Ascending aorta (tissue), 2 donors: ENCODE data around the gene BOC. TPM values are rescaled to one million over a fixed set of nuclear protein-coding genes. Genes with fewer than 3 reads are reported as not detected.

Source experiments
- DNase-seq, 2 donors: peaks; one replicate each; pipeline ENCODE4 v3.0.0-alpha.2; 2019; ENCODE audit warnings: low spot score in 2 of 2
- H3K27ac ChIP-seq, 2 donors: fragments of 200-600 bp; sonication (generic); one replicate each; pipeline ENCODE4 v1.5.1; 2016 to 2017; ENCODE audit warnings: mild to moderate bottlenecking in 1 of 2
- H3K27me3 ChIP-seq: fragments of 200-600 bp; sonication (generic); one replicate; pipeline ENCODE4 v1.5.1; 2017
- H3K36me3 ChIP-seq, 2 donors: fragments of 200-600 bp; sonication (generic); one replicate each; pipeline ENCODE4 v1.5.1; 2016
- H3K4me1 ChIP-seq, 2 donors: fragments of 200-600 bp; sonication (generic); one replicate each; pipeline ENCODE4 v1.5.1; 2016 to 2017; ENCODE audit warnings: mild to moderate bottlenecking in 1 of 2
- H3K4me3 ChIP-seq, 2 donors: fragments of 200-600 bp; sonication (generic); one replicate each; pipeline ENCODE4 v1.5.1; 2016 to 2017; ENCODE audit warnings: mild to moderate bottlenecking in 1 of 2
- H3K9me3 ChIP-seq, 2 donors: fragments of 200-600 bp; sonication (generic); one replicate each; pipeline ENCODE4 v1.5.1; 2016
- intact Hi-C: fragments of 100-400 bp; cut with DNase I; formaldehyde crosslinking; loops from one replicate; pipeline ENCODE4 v1.15.1; 2023
- total RNA-seq: library from RNA; depleted of rRNA; stranded (reverse); fragments of >200 nt; gene quantifications from one replicate; pipeline ENCODE4 v1.1.0, GENCODE V29; 2016
- TF ChIP-seq, protein P1 (sequence below), 3 experiments: fragments of 200-600 bp in 2 of 3; fragments of 450-650 bp in 1 of 3; sonication (generic) in 2 of 3; IDR thresholded peaks; one replicate each; pipeline ENCODE4 v1.5.1; 2016 to 2019; ENCODE audit warnings: antibody characterized with exemption in 3 of 3, mild to moderate bottlenecking in 1 of 3, moderate library complexity in 1 of 3

BOC gene
- total RNA-seq, 1 donor from 2014 or later = 31.3 TPM

DNA sequence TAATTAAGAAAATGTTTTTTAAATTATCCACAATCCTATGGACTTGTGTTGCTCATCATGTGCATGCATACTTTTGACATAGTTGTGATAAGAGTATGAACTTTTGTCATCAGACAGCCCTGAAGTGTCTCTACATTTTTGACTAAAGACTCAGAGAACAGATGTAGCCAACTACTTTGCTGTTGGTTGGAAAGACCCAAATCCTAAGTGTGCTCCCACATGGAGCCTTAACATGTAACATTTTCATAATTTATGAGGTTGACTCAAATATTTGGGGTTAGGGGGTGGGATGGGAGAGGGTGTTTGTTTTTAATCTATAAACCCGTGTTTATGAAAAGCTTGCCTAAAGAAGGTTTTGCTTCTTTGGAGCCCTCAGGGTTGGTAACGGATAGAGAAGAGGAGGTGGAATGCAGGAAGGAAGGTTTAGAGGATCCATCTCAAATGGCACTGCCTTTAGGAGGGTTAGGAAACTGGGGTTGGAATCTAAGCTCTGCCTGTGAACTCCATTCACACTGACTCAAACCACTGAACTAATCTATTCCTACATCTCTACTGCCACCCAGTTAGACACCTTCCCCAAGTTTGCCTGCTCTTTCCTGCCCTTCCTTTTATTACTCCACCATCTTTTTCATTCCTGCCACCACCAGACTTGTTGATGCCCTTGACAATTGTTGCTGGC is 3.7 kb downstream of the BOC start:
- intact Hi-C loops = loop anchor here (5.0 kb wide), 3 partner anchors 47 to 1128 kb away; partner anchors contain the start of gene C3orf52
- Histone ChIP-seq H3K4me1 (peaks cover 0 to 4% of the 10 kb centered on the region in 2 donors), H3K27ac (no peak overlapping the region)

DNA sequence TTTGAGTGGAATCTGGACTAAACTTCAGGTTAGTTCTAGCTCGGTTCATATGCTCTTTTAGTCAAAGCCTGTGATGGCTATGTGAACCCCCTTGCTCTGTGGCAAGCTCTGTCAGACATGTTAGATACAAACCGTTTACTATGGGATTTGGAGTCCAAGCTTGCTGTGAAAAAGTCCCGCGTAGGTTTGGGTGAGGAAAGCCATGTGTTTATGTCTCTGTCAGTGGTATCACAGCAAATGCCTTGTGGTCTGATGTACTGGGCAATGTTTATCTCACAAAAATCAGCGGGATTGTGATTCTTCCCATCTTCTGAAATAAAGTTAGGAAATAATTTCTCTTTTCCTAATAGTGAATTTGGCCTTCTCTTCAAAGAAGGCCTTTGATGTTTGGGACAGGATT is 5.0 kb downstream of the BOC start:
- TF ChIP-seq, protein P1, sequence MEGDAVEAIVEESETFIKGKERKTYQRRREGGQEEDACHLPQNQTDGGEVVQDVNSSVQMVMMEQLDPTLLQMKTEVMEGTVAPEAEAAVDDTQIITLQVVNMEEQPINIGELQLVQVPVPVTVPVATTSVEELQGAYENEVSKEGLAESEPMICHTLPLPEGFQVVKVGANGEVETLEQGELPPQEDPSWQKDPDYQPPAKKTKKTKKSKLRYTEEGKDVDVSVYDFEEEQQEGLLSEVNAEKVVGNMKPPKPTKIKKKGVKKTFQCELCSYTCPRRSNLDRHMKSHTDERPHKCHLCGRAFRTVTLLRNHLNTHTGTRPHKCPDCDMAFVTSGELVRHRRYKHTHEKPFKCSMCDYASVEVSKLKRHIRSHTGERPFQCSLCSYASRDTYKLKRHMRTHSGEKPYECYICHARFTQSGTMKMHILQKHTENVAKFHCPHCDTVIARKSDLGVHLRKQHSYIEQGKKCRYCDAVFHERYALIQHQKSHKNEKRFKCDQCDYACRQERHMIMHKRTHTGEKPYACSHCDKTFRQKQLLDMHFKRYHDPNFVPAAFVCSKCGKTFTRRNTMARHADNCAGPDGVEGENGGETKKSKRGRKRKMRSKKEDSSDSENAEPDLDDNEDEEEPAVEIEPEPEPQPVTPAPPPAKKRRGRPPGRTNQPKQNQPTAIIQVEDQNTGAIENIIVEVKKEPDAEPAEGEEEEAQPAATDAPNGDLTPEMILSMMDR (IDR thresholded peaks at IDR 0.05) = no peak
- H3K27ac ChIP-seq = no peak overlapping the region
- H3K4me3 ChIP-seq = no peak overlapping the region
- intact Hi-C loops = no loop called here
- no peaks in the 10 kb centered on the region for H3K9me3 ChIP-seq
- H3K4me1 ChIP-seq = peaks cover 0 to 4% of the 10 kb centered on the region in 2 donors
- peaks cover 4 to 10% of the 10 kb centered on the region in 2 donors for H3K36me3 ChIP-seq
- no peak for DNase-seq
- no peaks in the 10 kb centered on the region for H3K27me3 ChIP-seq

More for the DNA sequence above, 3.7 kb downstream of the BOC start:
- no peak overlapping the region for H3K4me3 ChIP-seq
- peaks cover 4 to 10% of the 10 kb centered on the region in 2 donors for H3K36me3 ChIP-seq
- TF ChIP-seq, protein P1 (IDR thresholded peaks at IDR 0.05) = no peak
- no peak for DNase-seq
- no peaks in the 10 kb centered on the region for H3K9me3 ChIP-seq
- H3K27me3 ChIP-seq = no peaks in the 10 kb centered on the region

- H3K4me1 ChIP-seq = no peaks in the 10 kb centered on the region
- peaks cover 4 to 10% of the 10 kb centered on the region in 2 donors for H3K36me3 ChIP-seq
- H3K27ac ChIP-seq = no peak overlapping the region
- no peak overlapping the region for H3K4me3 ChIP-seq
- no peaks in the 10 kb centered on the region for H3K27me3 ChIP-seq
- intact Hi-C loops = no loop called here
- TF ChIP-seq, protein P1 (IDR thresholded peaks at IDR 0.05) = no peak
- no peak for DNase-seq
- no peaks in the 10 kb centered on the region for H3K9me3 ChIP-seq
These were observed 6.8 kb downstream of the BOC start for GRCh38 chr3:113218011-113218680.

DNA sequence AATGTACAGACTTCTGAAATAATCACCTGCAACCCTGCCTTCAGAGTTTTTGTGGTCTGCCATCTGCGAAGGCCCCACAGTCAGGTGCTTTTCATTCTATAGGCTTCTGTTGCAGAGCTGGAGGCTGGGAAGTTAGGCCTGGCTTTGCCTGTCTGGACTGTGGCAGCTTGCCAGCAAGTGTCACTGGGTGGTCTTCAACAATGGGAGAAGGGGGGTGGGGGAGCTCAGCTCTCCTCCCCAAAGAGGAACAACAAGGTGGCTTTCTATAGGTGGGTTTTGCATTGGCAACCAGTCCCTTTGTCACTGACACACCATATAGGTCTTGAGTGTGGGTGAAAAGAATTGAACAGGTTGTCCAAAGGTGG is 7.3 kb downstream of the BOC start:
- no peak overlapping the region for H3K4me3 ChIP-seq
- intact Hi-C loops = no loop called here
- no peaks in the 10 kb centered on the region for H3K27me3 ChIP-seq
- H3K27ac ChIP-seq = no peak overlapping the region
- peaks cover 6 to 10% of the 10 kb centered on the region in 2 donors for H3K36me3 ChIP-seq
- TF ChIP-seq, protein P1 (IDR thresholded peaks at IDR 0.05) = no peak
- H3K4me1 ChIP-seq = no peaks in the 10 kb centered on the region
- no peak for DNase-seq
- H3K9me3 ChIP-seq = no peaks in the 10 kb centered on the region

DNA sequence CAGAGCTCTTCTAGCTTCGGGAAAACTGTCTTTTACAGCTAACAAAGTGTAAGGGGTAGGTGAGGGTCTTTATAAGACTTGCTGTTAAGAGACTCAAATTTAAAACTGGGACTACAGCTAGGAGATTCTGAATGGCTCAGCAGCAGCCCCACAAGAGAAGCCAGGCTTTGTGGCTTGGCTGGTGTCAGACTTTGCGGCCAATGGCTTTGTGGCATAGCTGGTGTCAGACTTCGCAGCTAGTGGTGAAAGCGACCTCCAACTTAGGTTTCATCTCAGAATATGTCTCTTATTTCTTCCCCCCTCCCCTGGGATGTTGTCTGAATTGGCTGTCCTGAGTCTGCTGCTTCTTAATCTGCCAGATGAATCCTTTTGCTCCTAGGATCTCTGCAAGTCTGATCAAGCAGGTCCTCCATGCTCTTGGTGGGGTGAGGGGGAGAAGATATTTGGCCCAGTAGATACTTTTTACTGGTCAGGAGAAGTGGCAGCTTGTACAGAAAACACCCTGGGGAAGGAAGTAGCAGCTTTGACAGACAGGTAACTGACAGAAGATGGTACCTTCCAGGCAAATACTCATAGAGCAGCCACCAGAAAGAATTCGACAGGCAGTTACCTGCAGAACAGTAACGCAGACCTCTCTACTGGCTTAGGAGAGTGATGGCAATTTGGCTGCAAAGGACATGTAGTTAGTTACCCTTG is 8.4 kb downstream of the BOC start:
- Histone ChIP-seq H3K9me3 (no peaks in the 10 kb centered on the region), H3K4me3 (no peak overlapping the region), H3K36me3 (peaks cover 8 to 10% of the 10 kb centered on the region in 2 donors), H3K4me1 (no peaks in the 10 kb centered on the region), H3K27me3 (no peaks in the 10 kb centered on the region), H3K27ac (no peak overlapping the region)
- TF ChIP-seq, protein P1 (IDR thresholded peaks at IDR 0.05) = no peak
- intact Hi-C loops = no loop called here
- DNase-seq = no peak
